Stimulated activated CD8-positive, alpha-beta memory T cell treated with anti-CD3 and anti-CD28 coated beads, Interleukin-15, amount 100 ng/mL, for 4 hours (primary cell): Measurements from ENCODE around the gene CCT7.
"Not testable (repeated sequence)": the region's sequence is repeated elsewhere in the genome, so short reads cannot be mapped to it uniquely, and the experiment has no call there.

ENCODE experiments used
- DNase-seq, 2 donors: peaks; one replicate each; pipeline ENCODE4 v3.0.0-alpha.2; 2020; ENCODE audit warnings: low read depth in 2 of 2

The CCT7 gene

GRCh38 chr2:73255007-73255644 lies 21.0 kb downstream of the CCT7 start:
- DNase-seq: no peak

GRCh38 chr2:73255907-73256617 lies 22.0 kb downstream of the CCT7 start:
- DNase-seq: no peak

GRCh38 chr2:73256618-73256922 lies 22.5 kb downstream of the CCT7 start:
- no peak for DNase-seq

- DNase-seq: no peak
Observed at GRCh38 chr2:73257021-73257420, 22.9 kb downstream of the CCT7 start.

- DNase-seq: no peak
Observed at GRCh38 chr2:73257425-73258125, 23.5 kb downstream of the CCT7 start.

- DNase-seq: no peak
Observed at GRCh38 chr2:73258186-73258912, 24.2 kb downstream of the CCT7 start.

GRCh38 chr2:73258913-73259215 lies 24.8 kb downstream of the CCT7 start:
- DNase-seq: no peak

- DNase-seq: no peak
Observed at GRCh38 chr2:73259276-73259675, 25.2 kb downstream of the CCT7 start.

- no peak for DNase-seq
Observed at GRCh38 chr2:73259704-73260337, 25.7 kb downstream of the CCT7 start.

- DNase-seq: no peak
Observed at GRCh38 chr2:73260338-73260984, 26.4 kb downstream of the CCT7 start.

GRCh38 chr2:73262108-73262651 lies 28.1 kb downstream of the CCT7 start:
- no peak for DNase-seq

- not testable (repeated sequence) for DNase-seq
Observed at GRCh38 chr2:73262691-73263429, 28.8 kb downstream of the CCT7 start.

- no peak for DNase-seq
Observed at GRCh38 chr2:73263540-73264331, 29.6 kb downstream of the CCT7 start.

GRCh38 chr2:73264332-73264606 lies 30.2 kb downstream of the CCT7 start:
- DNase-seq: no peak

GRCh38 chr2:73264783-73265182 lies 30.7 kb downstream of the CCT7 start:
- DNase-seq: no peak

- no peak for DNase-seq
Observed at GRCh38 chr2:73265298-73266060, 31.4 kb downstream of the CCT7 start.

- DNase-seq: no peak
Observed at GRCh38 chr2:73266061-73266901, 32.2 kb downstream of the CCT7 start.

- no peak for DNase-seq
Observed at GRCh38 chr2:73267008-73267407, 32.9 kb downstream of the CCT7 start.
